ENCODE results near the gene LRRC47.

LRRC47 gene

GRCh38 chr1:3770047-3770765 lies 26.1 kb downstream of the LRRC47 start:
- no peak for DNase-seq (ENCODE audit: extremely low spot score)
- TF ChIP-seq BHLHE40 (IDR thresholded peaks at IDR 0.05; ENCODE audit: borderline replicate concordance) (no peak), SP1 (IDR thresholded peaks at IDR 0.05) (no peak), TARDBP (IDR thresholded peaks at IDR 0.05) (no peak), LEF1 (IDR thresholded peaks at IDR 0.05; ENCODE audit: borderline replicate concordance) (no peak), NFRKB (IDR thresholded peaks at IDR 0.05) (no peak), CTBP1 (IDR thresholded peaks at IDR 0.05; ENCODE audit: borderline replicate concordance) (no peak), L3MBTL2 (conservative IDR thresholded peaks at IDR 0.05) (no peak), ELF4 (IDR thresholded peaks at IDR 0.05) (no peak), FOXK2 (IDR thresholded peaks at IDR 0.05) (no peak), FOXM1 (IDR thresholded peaks at IDR 0.05; ENCODE audit: borderline replicate concordance) (no peak), SUZ12 (IDR thresholded peaks at IDR 0.05) (no peak), HDGF (IDR thresholded peaks at IDR 0.05; ENCODE audit: borderline replicate concordance) (no peak), ARNT (IDR thresholded peaks at IDR 0.05) (no peak), FOXA1 (IDR thresholded peaks at IDR 0.05) (no peak), ZNF384 (IDR thresholded peaks at IDR 0.05) (no peak)
- TF ChIP-seq, protein P1, sequence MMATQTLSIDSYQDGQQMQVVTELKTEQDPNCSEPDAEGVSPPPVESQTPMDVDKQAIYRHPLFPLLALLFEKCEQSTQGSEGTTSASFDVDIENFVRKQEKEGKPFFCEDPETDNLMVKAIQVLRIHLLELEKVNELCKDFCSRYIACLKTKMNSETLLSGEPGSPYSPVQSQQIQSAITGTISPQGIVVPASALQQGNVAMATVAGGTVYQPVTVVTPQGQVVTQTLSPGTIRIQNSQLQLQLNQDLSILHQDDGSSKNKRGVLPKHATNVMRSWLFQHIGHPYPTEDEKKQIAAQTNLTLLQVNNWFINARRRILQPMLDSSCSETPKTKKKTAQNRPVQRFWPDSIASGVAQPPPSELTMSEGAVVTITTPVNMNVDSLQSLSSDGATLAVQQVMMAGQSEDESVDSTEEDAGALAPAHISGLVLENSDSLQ (IDR thresholded peaks at IDR 0.05) = no peak
- CTCF ChIA-PET = interaction anchor here (0.6 kb wide), 1 partner anchor 255 kb away, joined by 3 read pairs; no protein-coding TSS in a partner anchor
- POLR2A ChIA-PET = interaction anchor here (1.5 to 3.0 kb wide), 2 partner anchors 9 to 26 kb away, joined by 5 to 11 read pairs; partner anchors contain the start of gene LRRC47

DNA sequence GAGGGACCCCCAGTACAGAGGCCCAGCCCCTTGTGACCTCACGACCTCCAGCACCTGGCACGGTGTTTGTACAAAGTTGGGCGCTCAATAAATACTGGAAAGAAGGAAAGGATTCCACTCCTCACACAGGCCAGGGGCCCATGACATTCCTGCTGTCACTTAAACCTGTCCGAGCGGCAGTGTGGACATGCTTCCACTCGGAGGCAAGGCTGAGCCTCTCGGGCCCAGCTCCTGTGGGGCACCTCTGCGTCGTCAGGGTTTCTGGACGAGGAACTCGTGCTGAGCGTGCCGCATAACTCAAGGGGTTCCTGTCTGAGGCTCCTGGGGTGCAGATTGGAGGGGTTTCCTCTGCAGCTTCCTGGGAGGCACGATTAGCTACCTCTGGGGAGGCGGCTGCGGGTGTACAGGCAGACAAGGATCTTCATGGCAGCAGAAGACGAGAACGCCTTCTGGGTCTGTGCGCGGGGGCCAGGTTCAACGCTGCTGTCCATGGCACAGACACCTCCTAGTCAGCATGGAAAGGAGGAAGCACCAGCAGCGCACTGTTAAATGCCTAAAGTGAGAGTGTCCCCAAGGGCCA lies 27.4 kb downstream of the LRRC47 start:
- DNase-seq (ENCODE audit: extremely low spot score) = no peak
- POLR2A ChIA-PET = interaction anchor here (3.0 kb wide), 1 partner anchor 27 kb away, joined by 11 read pairs; the partner anchor contains the start of gene LRRC47
- CTCF ChIA-PET = interaction anchor here (0.5 kb wide), 1 partner anchor 241 kb away, joined by 5 read pairs; no protein-coding TSS in a partner anchor
- no peak for TF ChIP-seq FOXA1 (IDR thresholded peaks at IDR 0.05)

- TF ChIP-seq SP1 (IDR thresholded peaks at IDR 0.05) (no peak), SUZ12 (IDR thresholded peaks at IDR 0.05) (no peak), FOXA1 (IDR thresholded peaks at IDR 0.05) (no peak), ARNT (IDR thresholded peaks at IDR 0.05) (no peak), ZNF384 (IDR thresholded peaks at IDR 0.05) (no peak), CTBP1 (IDR thresholded peaks at IDR 0.05; ENCODE audit: borderline replicate concordance) (no peak), FOXK2 (IDR thresholded peaks at IDR 0.05) (no peak), L3MBTL2 (conservative IDR thresholded peaks at IDR 0.05) (no peak), NFRKB (IDR thresholded peaks at IDR 0.05) (no peak), LEF1 (IDR thresholded peaks at IDR 0.05; ENCODE audit: borderline replicate concordance) (no peak), TARDBP (IDR thresholded peaks at IDR 0.05) (no peak), ELF4 (IDR thresholded peaks at IDR 0.05) (no peak), HDGF (IDR thresholded peaks at IDR 0.05; ENCODE audit: borderline replicate concordance) (no peak)
- TF ChIP-seq, protein P1 (IDR thresholded peaks at IDR 0.05) = no peak
- ChIA-PET POLR2A (interaction anchor here (1.1 kb wide), 1 partner anchor 12 kb away, joined by 4 read pairs; no protein-coding TSS in a partner anchor), CTCF (interaction anchor here (0.6 to 0.7 kb wide), 2 partner anchors 30 to 1895 kb away, joined by 3 read pairs; no protein-coding TSS in a partner anchor)
- DNase-seq (ENCODE audit: extremely low spot score) = no peak
Observed at GRCh38 chr1:3767328-3767925, 28.9 kb downstream of the LRRC47 start.

- no peak for DNase-seq (ENCODE audit: extremely low spot score)
- ChIA-PET POLR2A (no interaction called here), CTCF (no interaction called here)
- TF ChIP-seq CTBP1 (IDR thresholded peaks at IDR 0.05; ENCODE audit: borderline replicate concordance) (no peak), FOXA1 (IDR thresholded peaks at IDR 0.05) (no peak), NFRKB (IDR thresholded peaks at IDR 0.05) (no peak), FOXK2 (IDR thresholded peaks at IDR 0.05) (no peak), ELF4 (IDR thresholded peaks at IDR 0.05) (no peak), TARDBP (IDR thresholded peaks at IDR 0.05) (no peak), FOXM1 (IDR thresholded peaks at IDR 0.05; ENCODE audit: borderline replicate concordance) (no peak)
- TF ChIP-seq, protein P1 (IDR thresholded peaks at IDR 0.05) = no peak
Observed at GRCh38 chr1:3763351-3764125, 32.8 kb downstream of the LRRC47 start.

- TF ChIP-seq SP1 (IDR thresholded peaks at IDR 0.05) = no peak
- no peak for TF ChIP-seq FOXK2 (IDR thresholded peaks at IDR 0.05)
- TF ChIP-seq BHLHE40 (IDR thresholded peaks at IDR 0.05; ENCODE audit: borderline replicate concordance) = no peak
- TF ChIP-seq, protein P1 (IDR thresholded peaks at IDR 0.05) = no peak
- TF ChIP-seq ELF4 (IDR thresholded peaks at IDR 0.05) = no peak
- no peak for TF ChIP-seq L3MBTL2 (conservative IDR thresholded peaks at IDR 0.05)
- no peak for TF ChIP-seq HDGF (IDR thresholded peaks at IDR 0.05; ENCODE audit: borderline replicate concordance)
- TF ChIP-seq NFRKB (IDR thresholded peaks at IDR 0.05) = no peak
- ChIA-PET CTCF (no interaction called here), POLR2A (no interaction called here)
- no peak for DNase-seq (ENCODE audit: extremely low spot score)
Observed at GRCh38 chr1:3762873-3763228, 33.4 kb downstream of the LRRC47 start.

All from HEK293T (cell line).